HepG2 (cell line): ENCODE data around the gene CAMK1. TPM values are rescaled to one million over a fixed set of nuclear protein-coding genes. Genes with fewer than 3 reads are reported as not detected.

ENCODE experiments used
- BRCA1 ChIP-seq: sonication (generic); formaldehyde crosslinking; IDR thresholded peaks from 2 replicates; pipeline ENCODE4 v1.4.0; 2020; ENCODE audit warnings: missing genetic modification reagents
- DMAP1 ChIP-seq: IDR thresholded peaks from 2 replicates; pipeline ENCODE4 v1.6.1; 2016
- FOXK1 ChIP-seq: sonication (generic); formaldehyde crosslinking; IDR thresholded peaks from 2 replicates; pipeline ENCODE4 v1.4.0; 2020; ENCODE audit warnings: low read depth, missing genetic modification reagents, borderline replicate concordance
- JUND ChIP-seq: sonication (generic); formaldehyde crosslinking; IDR thresholded peaks from 2 replicates; pipeline ENCODE4 v1.8.0; 2022; ENCODE audit warnings: mild to moderate bottlenecking, missing genetic modification reagents
- KDM3A ChIP-seq: IDR thresholded peaks from 2 replicates; pipeline ENCODE4 v1.6.1; 2018; ENCODE audit warnings: low read depth, missing compliant biosample characterization
- KLF16 ChIP-seq, 2 experiments: sonication (generic) in 1 of 2; formaldehyde crosslinking in 1 of 2; IDR thresholded peaks; 2 replicates each; pipeline versions ENCODE4 v1.6.1 to v1.8.0; 2016 to 2023; ENCODE audit warnings: missing genetic modification reagents in 2 of 2, missing compliant biosample characterization in 1 of 2
- MAFK ChIP-seq, 2 experiments: IDR thresholded peaks in 1 of 2; conservative IDR thresholded peaks in 1 of 2; 2 replicates each; pipeline ENCODE4 v1.6.1; 2011; ENCODE audit warnings: improper control_type of control experiment in 2 of 2, low read length in 2 of 2
- MEIS2 ChIP-seq: sonication (generic); formaldehyde crosslinking; IDR thresholded peaks from 2 replicates; pipeline ENCODE4 v1.9.0; 2021; ENCODE audit warnings: mild to moderate bottlenecking, missing genetic modification reagents
- NFE2L1 ChIP-seq: sonication (generic); formaldehyde crosslinking; IDR thresholded peaks from 2 replicates; pipeline ENCODE4 v1.4.0; 2020; ENCODE audit warnings: missing genetic modification reagents, mild to moderate bottlenecking, borderline replicate concordance
- POLR2AphosphoS2 ChIP-seq: IDR thresholded peaks from 2 replicates; pipeline ENCODE4 v1.6.1; 2011; ENCODE audit warnings: low read depth, low read length, improper control_type of control experiment
- SALL1 ChIP-seq: sonication (generic); formaldehyde crosslinking; IDR thresholded peaks from 2 replicates; pipeline ENCODE4 v1.8.0; 2022; ENCODE audit warnings: mild to moderate bottlenecking, missing genetic modification reagents
- SRSF1 ChIP-seq: fragments of 200-400 bp; formaldehyde crosslinking; optimal IDR thresholded peaks from 2 replicates; pipeline ENCODE3; 2017; ENCODE audit warnings: mild to moderate bottlenecking, low read depth, low read length, moderate library complexity
- ZBTB1 ChIP-seq: sonication (generic); formaldehyde crosslinking; IDR thresholded peaks from 2 replicates; pipeline ENCODE4 v1.4.0; 2020; ENCODE audit warnings: missing genetic modification reagents, borderline replicate concordance
- ZNF101 ChIP-seq: sonication (generic); formaldehyde crosslinking; IDR thresholded peaks from 2 replicates; pipeline ENCODE4 v1.4.0; 2020; ENCODE audit warnings: mild to moderate bottlenecking, low read depth, missing genetic modification reagents, borderline replicate concordance
- ZNF256 ChIP-seq: sonication (generic); formaldehyde crosslinking; conservative IDR thresholded peaks from 2 replicates; pipeline ENCODE4 v1.4.0; 2020; ENCODE audit warnings: missing genetic modification reagents
- ZNF367 ChIP-seq: sonication (generic); formaldehyde crosslinking; IDR thresholded peaks from 2 replicates; pipeline ENCODE4 v1.4.0; 2020; ENCODE audit warnings: missing genetic modification reagents, borderline replicate concordance
- ZNF382 ChIP-seq: sonication (generic); formaldehyde crosslinking; IDR thresholded peaks from 2 replicates; pipeline ENCODE4 v1.5.0; 2020; ENCODE audit warnings: missing genetic modification reagents, mild to moderate bottlenecking, borderline replicate concordance
- ZNF547 ChIP-seq: sonication (generic); formaldehyde crosslinking; IDR thresholded peaks from 2 replicates; pipeline ENCODE4 v1.5.1; 2020; ENCODE audit warnings: mild to moderate bottlenecking, missing genetic modification reagents
- ZNF563 ChIP-seq: sonication (generic); formaldehyde crosslinking; IDR thresholded peaks from 2 replicates; pipeline ENCODE4 v1.8.0; 2022; ENCODE audit warnings: mild to moderate bottlenecking, moderate library complexity, missing genetic modification reagents
- ZNF564 ChIP-seq: sonication (generic); formaldehyde crosslinking; IDR thresholded peaks from 2 replicates; pipeline ENCODE4 v1.8.1; 2023; ENCODE audit warnings: mild to moderate bottlenecking, missing genetic modification reagents
- ZNF850 ChIP-seq: sonication (generic); formaldehyde crosslinking; conservative IDR thresholded peaks from 2 replicates; pipeline ENCODE4 v1.9.0; 2021; ENCODE audit warnings: mild to moderate bottlenecking, missing genetic modification reagents
- polyA plus RNA-seq, 8 experiments: library from polyadenylated mRNA; depleted of rRNA in 3 of 8; stranded (reverse) in 7 of 8; unstranded in 1 of 8; fragments of >200 nt; fragmentation: Illumina TruSeq in 4 of 8; extraction: Trizol in 4 of 8; gene quantifications; 2 replicates each; pipeline versions ENCODE4 v1.2.1 to v1.2.3, GENCODE V29; 2011 to 2016; ENCODE audit warnings: low read depth in 4 of 8, missing spikeins in 1 of 8, mixed read lengths in 1 of 8; ENCODE audit not compliant: insufficient read depth in 1 of 8
- total RNA-seq, 5 experiments: library from RNA; depleted of rRNA; stranded (reverse); fragments of >200 nt; fragmentation: Illumina TruSeq; extraction: Trizol; gene quantifications; 2 replicates each; pipeline ENCODE4 v1.2.3, GENCODE V29; 2016; ENCODE audit warnings: low read depth in 1 of 5
- TF ChIP-seq, protein P1 (sequence below): sonication (generic); formaldehyde crosslinking; IDR thresholded peaks from 2 replicates; pipeline ENCODE4 v1.4.0; 2020; ENCODE audit warnings: missing genetic modification reagents
- TF ChIP-seq, protein P2 (sequence below): sonication (generic); formaldehyde crosslinking; IDR thresholded peaks from 2 replicates; pipeline ENCODE4 v1.4.0; 2020; ENCODE audit warnings: missing genetic modification reagents
- TF ChIP-seq, protein P3 (sequence below): sonication (generic); formaldehyde crosslinking; IDR thresholded peaks from 2 replicates; pipeline ENCODE4 v1.5.1; 2020; ENCODE audit warnings: missing genetic modification reagents, mild to moderate bottlenecking, borderline replicate concordance

Gene CAMK1
- total and polyA plus RNA-seq, 2 of the 13 experiments (the other 11 are each of a cell fraction or from before 2014, with no cell fraction given) = 26.4 to 53.3 TPM

DNA sequence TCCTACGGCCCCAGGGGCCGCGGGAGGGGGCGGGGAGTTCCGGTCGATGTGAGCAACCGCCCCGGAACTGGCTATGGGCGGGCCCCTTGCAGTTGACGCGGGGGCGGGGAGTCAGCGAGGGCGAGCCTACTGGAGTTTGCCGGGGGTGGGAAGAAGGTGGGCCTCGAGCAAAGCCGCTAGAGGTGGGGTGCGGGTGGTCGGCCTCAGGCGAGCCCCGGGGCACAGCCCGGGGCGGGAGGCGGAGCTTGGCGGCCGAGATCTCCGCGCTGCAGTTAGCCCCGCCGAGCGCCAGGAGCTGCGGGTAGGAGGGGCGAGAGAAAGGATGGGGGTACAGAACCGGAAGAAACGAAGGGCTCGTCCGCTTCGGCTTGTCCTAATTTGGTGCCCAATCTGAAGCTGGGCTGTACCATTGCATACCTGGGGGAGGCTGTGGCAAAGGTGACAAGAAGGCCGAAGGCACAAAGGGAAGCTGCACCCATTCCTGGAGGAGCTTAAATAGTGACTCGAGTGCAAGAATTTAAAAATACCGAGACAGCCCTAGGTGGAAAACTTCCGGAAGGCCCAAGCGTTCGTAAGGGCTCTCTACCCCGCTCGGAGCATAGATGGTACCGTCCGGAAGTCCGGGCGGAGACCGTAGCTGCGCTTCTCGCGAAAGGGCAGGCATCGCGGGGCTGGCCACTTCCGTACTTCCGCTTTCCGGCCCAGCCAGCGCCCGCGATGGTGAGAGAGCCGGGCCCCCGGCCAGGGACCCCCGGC lies 22.8 kb upstream of the CAMK1 start, which contains the start of the genes ARPC4 and TADA3 (continued):
- TF ChIP-seq ZNF564 (no peak), KLF16 (CRISPR knock-in tag; IDR thresholded peaks at IDR 0.05) (peak in 1 of 2 experiments; percentile 65; a peak in 1 of 4 replicates), SALL1 (CRISPR knock-in tag) (no peak; the same call in 1 of the 2 replicates), BRCA1 (CRISPR knock-in tag) (0 out of 2 replicates have a peak, but pooled peaks have one; percentile 33), ZNF256 (CRISPR knock-in tag) (no peak), SRSF1 (peak; percentile 75), ZNF563 (CRISPR knock-in tag) (peak; percentile 51; the same call in 1 of the 2 replicates), JUND (CRISPR knock-in tag) (no peak), KDM3A (CRISPR knock-in tag) (no peak), NFE2L1 (CRISPR knock-in tag) (no peak), POLR2AphosphoS2 (no peak), MEIS2 (CRISPR knock-in tag) (no peak), DMAP1 (CRISPR knock-in tag) (peak; percentile 71), MAFK (conservative IDR thresholded peaks at IDR 0.05 in 1 of 2, IDR thresholded peaks at IDR 0.05 in 1 of 2; ENCODE audit: low read length in 2 of 2) (no peak), ZNF101 (CRISPR knock-in tag) (no peak), ZNF547 (no peak), FOXK1 (CRISPR knock-in tag) (peak; percentile 27; the same call in 1 of the 2 replicates), ZNF382 (CRISPR knock-in tag) (no peak), ZNF850 (CRISPR knock-in tag) (no peak), ZBTB1 (CRISPR knock-in tag) (no peak), ZNF367 (CRISPR knock-in tag) (no peak)
- TF ChIP-seq, protein P1, sequence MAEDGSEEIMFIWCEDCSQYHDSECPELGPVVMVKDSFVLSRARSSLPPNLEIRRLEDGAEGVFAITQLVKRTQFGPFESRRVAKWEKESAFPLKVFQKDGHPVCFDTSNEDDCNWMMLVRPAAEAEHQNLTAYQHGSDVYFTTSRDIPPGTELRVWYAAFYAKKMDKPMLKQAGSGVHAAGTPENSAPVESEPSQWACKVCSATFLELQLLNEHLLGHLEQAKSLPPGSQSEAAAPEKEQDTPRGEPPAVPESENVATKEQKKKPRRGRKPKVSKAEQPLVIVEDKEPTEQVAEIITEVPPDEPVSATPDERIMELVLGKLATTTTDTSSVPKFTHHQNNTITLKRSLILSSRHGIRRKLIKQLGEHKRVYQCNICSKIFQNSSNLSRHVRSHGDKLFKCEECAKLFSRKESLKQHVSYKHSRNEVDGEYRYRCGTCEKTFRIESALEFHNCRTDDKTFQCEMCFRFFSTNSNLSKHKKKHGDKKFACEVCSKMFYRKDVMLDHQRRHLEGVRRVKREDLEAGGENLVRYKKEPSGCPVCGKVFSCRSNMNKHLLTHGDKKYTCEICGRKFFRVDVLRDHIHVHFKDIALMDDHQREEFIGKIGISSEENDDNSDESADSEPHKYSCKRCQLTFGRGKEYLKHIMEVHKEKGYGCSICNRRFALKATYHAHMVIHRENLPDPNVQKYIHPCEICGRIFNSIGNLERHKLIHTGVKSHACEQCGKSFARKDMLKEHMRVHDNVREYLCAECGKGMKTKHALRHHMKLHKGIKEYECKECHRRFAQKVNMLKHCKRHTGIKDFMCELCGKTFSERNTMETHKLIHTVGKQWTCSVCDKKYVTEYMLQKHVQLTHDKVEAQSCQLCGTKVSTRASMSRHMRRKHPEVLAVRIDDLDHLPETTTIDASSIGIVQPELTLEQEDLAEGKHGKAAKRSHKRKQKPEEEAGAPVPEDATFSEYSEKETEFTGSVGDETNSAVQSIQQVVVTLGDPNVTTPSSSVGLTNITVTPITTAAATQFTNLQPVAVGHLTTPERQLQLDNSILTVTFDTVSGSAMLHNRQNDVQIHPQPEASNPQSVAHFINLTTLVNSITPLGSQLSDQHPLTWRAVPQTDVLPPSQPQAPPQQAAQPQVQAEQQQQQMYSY (CRISPR knock-in tag) = no peak
- TF ChIP-seq, protein P2, sequence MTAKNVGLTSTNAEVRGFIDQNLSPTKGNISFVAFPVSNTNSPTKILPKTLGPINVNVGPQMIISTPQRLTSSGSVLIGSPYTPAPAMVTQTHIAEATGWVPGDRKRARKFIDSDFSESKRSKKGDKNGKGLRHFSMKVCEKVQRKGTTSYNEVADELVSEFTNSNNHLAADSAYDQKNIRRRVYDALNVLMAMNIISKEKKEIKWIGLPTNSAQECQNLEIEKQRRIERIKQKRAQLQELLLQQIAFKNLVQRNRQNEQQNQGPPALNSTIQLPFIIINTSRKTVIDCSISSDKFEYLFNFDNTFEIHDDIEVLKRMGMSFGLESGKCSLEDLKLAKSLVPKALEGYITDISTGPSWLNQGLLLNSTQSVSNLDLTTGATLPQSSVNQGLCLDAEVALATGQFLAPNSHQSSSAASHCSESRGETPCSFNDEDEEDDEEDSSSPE (CRISPR knock-in tag) = peak; percentile 53; the same call in 1 of the 2 replicates
- TF ChIP-seq, protein P3, sequence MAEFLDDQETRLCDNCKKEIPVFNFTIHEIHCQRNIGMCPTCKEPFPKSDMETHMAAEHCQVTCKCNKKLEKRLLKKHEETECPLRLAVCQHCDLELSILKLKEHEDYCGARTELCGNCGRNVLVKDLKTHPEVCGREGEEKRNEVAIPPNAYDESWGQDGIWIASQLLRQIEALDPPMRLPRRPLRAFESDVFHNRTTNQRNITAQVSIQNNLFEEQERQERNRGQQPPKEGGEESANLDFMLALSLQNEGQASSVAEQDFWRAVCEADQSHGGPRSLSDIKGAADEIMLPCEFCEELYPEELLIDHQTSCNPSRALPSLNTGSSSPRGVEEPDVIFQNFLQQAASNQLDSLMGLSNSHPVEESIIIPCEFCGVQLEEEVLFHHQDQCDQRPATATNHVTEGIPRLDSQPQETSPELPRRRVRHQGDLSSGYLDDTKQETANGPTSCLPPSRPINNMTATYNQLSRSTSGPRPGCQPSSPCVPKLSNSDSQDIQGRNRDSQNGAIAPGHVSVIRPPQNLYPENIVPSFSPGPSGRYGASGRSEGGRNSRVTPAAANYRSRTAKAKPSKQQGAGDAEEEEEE (CRISPR knock-in tag) = no peak
